NCI-H2171 treated with DMSO at 0.1 percent for 48 hours (cell line): ENCODE results near the gene SLC8A1.

Experiments used
- DNase-seq: peaks from one replicate; lab custom pipeline; 2025; lab: John Stamatoyannopoulos, UW

SLC8A1 gene

DNA sequence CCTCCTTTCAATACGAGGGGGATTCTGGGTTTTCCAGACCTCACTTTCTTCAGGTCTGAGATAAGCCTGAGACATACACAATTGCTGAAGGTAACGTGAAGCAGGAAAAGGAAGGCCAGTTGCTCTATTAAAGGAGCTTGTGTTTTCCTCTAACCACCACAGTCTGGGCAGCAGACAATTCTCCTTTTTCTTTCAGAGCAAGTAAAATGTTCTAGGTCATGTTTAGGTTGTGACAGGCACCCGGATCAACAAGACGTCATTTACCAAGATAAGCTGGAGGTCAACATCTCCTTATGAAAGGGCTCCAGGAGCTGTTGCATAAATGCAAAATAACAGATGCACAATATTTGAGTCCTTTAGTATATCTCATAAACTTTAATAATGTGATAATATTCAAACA is 148.1 kb downstream of the SLC8A1 start:
- DNase-seq, result no peak

DNA sequence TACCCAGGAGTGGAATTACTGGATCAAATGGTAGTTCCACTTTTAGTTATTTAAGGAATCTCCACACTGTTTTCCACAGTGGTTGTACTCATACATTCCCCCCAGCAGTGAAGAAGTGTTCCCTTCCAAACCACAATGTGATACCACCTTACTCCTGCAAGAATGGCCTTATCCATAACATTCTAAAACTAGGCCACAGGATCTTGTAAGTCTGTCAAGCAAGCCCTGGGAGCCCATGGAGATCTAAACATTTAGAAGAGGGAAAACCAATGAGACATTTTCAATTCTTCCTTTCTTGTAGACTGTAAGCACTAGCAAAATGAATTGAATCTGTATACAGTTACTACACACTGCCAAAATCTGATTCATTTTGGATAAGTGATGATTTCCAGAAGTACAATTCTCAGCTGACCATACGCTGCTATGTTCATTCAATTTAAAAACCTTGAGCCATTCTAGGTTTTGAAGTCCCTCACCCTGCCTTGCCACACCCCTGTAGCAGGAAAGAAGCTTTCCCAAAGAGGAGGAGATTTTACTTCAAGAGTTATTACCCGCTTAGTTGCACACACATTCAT is 149.1 kb downstream of the SLC8A1 start:
- DNase-seq, result no peak

DNA sequence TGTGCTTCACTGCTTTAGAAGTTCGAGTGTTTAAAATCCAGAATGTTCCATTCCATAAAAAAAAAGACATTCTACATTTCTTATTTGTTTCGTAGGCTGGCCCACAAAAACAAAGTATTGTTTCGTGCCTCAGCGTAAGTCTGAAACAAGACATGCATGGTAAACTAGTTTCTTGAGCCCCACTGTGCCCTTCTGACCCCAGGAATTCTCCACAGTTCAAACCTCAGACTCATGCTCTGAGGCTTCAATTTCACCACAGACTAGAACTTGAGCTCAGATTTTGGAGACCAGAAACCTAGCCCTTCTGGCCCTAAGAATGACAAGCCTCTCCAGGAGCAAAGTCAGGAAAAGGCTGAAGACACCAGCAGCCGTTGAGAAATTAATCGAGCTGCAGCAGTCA is 151.5 kb downstream of the SLC8A1 start:
- DNase-seq, result no peak

DNA sequence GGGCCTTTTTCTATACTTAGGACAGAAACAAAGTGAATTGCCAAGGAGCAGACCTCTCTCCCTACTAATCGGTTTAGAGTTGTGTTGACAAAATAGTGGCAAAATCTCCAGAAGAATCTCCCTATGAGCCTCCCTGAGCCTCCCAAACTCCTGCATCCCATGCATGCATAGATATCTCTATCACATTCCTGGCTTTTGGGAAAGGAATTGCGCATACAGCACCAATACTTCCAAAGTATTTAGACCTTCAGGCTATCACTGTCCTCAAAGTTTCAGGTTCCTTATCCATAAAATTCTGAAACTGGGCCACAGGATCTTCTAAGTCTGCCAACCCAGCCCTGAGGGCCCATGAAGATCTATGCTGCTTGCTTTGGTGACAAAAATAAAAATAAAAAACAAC is 152.1 kb downstream of the SLC8A1 start:
- DNase-seq, result no peak

DNA sequence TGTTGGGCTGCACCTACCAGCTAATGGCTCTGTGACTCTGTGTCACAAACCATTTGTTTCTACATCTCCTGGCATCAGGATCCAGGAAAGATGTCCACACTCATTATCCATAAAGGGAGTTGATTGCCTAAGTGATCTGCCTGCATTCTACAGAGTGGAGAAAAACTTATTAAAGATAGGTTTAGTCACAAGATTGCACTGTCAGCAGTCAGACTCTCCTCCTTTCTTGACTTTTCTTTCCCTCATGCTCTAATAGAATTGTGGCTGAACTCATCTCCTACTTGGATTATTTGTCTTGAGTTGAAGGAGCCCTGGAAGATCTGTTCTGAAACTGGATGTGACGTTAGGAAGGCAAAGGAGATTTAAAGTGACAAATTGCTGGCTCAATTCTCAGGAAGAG is 152.7 kb downstream of the SLC8A1 start:
- no peak for DNase-seq

DNA sequence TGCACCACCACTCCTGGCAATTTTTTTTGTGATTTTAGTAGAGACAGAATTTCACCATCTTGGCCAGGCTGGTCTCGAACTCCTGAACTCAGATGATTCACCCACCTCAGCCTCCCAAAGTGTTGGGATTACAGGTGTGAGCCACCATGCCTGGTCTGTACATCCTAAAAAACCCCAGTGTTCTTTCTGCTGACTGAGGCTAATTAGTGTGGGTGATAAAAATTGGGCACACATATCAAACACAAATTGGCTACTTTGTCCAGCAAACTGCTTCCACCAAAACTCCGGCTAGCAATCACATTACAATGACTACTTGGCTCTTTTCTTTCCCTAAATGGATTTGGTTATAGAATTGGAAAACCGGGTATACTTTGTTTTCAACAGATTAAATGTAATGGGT is 153.9 kb downstream of the SLC8A1 start:
- DNase-seq, result no peak

DNA sequence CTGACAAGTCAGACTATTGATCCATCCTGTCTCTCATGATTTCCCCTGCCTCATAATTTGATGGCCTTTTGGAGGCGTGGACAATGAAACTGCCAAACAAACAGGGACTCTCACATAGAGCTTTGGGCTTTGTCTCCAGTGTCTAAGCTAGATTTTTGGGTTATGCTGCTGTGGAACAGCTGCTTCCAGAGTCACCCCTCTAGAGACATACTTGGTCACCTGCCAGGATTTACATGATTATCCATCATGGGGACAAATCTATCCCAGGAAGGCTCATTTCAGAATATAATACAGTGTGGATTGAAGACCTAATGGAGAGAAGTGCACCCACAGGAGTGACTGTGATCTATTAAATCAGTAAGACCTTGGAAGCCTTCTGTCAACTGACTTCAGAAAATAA is 159.6 kb downstream of the SLC8A1 start:
- DNase-seq, result no peak

DNA sequence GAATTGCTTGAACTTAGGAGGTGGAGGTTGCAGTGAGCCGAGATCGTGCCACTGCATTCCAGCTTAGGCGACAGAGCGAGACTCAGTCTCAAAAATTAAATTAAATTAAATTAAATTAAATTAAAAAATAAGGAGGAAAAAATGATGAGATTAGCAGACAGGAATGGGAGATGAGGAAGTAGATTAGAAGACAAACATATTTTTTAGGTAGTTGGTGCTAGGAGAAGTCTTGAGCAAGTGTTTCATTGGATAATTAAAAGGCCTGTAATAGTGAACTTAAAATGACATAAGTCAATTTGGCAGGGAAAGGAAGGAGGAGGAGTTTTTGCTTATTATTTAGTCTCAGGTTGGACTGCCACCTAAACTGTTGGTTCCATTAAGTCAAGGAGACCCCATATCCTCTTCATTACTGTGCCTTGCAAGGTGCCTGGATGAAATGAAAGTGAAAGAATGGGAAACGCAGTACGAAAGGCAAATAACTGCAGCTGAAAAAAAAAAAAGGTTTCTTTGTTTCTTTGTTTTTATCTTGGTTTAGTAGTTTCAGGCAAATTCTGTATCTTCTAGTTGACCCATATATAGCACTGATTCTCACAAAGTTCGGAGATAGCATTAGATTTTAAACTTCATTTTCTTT is 162.0 kb downstream of the SLC8A1 start:
- DNase-seq, result no peak

DNA sequence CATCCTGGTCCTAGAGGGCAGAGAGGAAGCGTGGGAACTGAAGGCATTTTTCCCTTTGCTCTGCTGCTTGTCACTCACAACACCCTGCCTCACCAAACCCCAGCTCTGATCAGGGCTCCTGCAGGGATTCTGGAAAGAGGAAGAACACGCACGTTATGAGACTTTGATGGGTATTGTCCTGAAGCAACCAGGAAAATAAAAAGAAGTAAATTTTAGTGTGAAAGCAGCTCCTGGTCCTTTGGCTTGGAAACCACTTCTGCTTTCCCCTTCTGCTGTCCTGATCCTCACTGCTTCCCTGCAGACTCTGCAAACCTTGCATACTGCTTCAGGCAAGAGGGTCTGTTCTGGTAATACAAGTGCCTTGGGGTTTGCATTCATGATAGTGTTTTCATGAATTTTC is 164.1 kb downstream of the SLC8A1 start:
- DNase-seq, result no peak

DNA sequence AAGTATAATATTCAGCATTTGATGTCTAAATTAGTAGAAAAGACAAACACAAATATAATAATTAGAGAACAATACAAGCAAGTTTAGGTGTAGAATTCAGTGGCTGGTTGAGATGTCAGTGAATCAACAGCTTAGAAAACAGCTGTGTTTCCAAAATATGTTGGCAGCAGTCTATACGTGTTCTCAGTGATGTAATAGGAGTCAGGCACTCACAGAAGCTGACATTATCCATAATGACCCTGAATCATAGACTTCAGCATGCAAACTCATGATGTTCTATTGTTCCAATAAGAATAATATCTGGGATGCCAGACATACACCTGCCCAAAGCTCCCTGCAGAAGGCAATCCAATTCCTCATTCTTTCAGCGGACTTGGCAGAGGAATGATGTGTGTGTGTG is 164.7 kb downstream of the SLC8A1 start:
- DNase-seq, result no peak

DNA sequence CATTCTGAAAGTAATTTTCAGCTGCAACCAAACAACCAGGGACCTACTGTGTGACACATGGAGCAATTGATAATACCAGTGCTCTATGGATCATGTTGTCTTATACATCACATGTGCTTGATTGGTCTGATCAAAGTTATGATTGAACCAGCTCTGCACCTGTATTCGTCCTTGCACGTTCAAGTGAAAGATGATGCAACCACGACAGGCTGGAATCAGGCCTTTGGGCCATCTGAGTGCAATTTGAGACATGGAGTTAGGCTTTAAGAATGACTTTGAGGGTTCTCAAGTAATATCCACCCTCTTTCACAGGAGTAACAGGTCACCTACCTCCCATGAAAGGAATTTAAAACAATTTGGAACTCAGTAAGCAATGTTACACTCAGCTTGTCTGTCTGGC is 165.2 kb downstream of the SLC8A1 start:
- no peak for DNase-seq

DNA sequence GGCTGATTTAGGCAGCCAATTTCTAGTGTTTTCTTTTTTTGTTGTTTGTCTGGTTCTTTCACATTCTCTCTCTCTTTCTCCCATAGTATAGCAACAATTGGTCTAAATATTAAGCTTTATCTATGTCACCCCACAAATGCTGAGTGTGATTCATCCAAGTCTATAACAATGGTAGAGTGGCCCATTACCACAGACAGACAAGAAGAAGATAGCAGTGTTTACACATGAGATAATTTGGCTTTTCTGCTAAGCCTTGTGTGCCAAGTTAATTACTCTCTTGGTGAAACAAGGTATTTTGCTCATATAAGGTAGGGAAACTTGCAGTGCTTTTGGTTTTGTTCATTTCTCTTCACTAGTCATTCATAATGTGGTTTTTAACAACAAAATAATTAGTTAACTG is 166.5 kb downstream of the SLC8A1 start:
- DNase-seq, result no peak

DNA sequence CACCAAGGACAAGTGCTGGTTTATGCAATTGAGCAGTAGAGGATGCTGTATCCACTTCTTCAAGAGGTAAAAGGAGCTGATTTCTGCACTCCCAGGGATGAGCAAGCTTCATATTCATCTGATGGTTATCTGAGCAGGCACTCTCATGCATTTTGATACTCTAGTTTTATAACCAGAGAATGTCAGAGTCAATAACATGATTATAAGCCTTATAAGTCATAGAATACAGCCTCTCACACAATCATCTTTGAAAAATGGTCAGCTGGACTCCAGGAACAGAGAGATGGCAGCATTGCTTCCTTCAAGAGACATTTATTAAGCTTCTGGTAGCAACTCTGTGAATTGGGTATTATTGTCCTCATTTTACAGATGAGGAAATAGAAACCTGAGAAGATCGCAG is 167.1 kb downstream of the SLC8A1 start:
- no peak for DNase-seq

DNA sequence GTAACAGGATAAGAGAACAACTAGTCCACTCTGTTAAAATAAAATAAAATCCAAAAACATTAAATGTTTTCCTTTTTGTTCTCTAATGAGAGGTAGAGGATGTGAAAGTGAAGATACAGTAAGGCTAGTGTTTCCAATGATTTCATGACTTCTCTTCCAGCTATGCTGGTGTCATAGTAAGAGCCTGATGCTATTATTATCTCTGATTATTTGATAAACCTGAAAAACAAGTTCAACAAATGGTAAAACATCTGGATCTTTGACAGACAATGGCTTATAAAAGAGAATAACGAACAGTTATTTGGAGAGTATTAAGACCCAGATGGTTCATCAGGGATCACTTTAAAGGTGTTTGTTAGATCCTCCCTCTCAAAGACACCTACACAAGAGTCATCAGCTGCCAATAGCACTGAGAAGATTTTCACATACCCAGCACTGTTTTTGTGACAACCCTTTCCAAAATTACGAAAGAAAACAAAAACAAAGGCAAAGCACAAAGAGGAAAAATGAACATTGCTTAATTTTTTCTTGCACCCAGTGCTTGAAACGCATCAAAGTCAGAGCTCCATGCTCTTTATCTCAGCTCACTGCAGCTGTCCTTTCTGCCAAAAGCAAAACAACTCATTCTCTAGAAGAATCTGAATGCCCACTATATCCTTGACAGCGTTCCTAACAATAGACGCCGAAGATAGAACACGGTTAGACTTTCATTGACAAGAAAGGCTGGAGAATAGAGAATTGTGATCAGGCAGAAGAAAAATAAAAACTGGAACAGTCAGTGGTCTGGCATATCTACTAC is 168.6 kb downstream of the SLC8A1 start:
- DNase-seq, result no peak

DNA sequence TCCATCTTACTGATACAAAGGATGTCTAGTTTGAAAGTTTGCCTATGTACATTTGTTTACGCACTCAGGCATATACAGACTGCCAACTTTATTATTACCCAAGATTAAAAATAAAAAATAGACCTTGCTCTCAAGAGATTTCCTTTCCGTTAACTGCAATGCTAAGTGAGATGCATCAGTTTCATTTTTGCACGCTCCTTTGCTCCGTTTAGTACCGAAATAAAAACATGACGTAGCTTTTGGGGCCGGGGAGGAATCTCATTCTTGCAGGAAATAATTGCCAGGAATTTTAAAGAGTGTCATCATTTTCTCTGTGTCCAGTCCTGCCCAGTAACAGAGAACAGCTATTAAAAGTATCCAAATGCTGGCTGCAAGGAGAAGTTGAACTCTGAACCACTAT is 169.5 kb downstream of the SLC8A1 start:
- no peak for DNase-seq

DNA sequence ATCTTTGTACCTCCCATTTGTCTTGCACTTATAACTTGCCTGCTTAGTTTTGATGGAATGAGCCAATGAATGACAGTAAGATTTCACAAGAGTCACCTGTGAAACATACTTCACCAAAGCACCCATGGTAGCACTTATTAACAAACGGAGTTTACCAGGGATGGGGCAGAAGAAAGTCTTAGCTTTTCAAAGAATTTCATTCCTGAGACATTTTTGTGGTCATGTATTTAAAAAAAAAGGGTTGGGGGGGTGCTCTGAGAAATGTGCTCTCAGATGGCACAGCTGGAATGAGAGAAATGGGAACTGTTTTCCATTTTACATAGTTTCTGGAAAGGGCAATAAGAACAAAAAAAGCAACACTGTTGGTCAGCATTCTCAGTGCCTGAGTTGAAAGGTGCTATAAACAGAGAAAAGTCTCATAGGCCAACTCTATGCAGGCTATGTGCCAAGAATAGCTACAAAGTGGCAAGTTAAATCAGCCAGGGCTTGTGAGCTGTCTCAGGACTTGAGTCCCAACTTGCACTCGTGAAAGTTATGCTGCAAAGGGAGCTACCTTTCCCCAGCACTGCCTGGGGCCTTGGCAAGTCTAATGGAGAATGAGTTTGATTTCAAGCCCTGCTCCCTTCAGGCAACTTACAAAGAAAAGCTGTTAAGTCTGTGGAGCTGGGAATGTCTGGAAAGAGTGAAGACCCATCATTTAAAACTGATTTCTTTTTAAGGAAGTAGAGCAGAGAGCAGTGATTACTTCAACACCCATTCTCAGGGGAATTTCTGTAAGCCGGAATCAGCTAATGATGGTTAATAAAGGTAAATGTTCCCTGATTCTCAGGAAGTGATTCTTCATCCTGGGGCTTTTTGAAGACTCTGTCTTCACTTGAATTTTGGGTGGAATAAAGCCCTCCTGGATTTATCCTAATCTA is 170.6 kb downstream of the SLC8A1 start:
- no peak for DNase-seq

DNA sequence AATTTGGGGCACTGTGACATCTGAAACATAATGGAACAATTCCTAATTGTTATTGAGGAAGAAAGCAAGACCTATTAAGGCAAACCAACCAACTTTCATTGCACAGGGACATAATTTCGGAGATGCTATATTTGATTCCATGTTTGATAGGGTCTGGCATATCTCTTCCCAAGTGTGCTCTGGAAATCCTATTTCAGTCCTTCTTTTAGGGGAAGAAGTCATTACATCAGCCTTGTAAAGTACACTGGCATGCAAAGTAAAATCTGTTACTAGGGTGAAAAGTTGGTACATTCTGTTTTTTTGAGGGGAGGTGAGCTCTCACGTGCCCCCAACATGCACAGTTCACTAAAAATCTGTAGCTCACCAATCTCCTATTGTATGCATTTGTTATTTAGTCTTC is 172.4 kb downstream of the SLC8A1 start:
- DNase-seq, result no peak

DNA sequence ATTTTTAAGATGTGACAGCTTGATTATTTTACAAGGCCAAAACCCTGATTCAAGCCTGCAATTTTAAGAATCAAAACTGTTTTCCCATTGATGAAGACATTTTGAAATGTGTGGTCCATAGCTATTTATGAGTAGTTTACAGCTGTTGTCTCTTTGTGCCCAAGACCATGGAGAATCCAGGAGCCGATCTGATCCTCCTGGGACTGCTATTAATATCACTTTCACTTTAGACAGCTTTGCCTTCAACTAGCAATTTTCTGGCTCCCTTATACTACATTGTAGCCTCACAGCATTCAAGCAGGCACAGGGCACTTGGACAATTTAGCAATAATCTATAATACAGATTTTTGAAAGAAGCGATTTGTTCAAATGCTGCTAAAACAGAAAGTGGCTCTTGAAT is 172.9 kb downstream of the SLC8A1 start:
- no peak for DNase-seq

DNA sequence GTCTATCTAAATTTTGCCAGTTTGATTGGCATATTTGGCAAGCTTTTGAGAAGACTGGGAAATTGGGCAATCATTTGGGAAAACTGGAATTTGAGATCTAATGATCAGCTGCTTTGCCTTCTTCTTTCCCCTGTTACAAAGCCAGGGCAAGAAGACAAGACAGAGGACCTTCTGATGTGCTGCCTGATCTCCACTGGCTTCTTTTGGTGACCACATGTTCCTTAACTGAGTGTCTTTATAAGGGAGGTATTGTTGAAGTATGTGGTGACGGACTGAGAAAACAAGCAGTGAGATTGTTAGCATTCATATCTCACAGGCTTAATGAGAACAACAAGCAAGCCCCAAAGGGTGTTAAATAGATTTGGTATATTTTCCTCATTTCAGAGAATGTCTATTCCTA is 175.8 kb downstream of the SLC8A1 start:
- no peak for DNase-seq

DNA sequence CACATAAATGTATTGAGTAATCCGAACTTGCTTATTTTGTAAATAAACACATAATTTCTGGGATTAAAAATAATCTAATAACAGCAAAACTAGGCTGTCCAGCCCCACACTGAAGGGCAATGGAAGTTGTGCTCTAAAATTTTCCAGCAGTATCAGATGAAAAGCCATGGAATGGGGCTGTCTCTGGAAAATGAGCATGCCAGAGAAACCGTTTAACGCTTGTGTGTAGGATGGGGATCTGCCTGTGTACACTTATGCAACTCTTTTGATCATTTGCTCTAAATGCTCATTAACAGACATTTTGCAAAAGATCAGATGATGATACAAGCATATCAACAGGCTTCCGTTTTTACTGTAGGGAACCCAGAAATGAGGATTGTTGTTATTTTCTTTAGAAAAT is 177.6 kb downstream of the SLC8A1 start:
- DNase-seq, result no peak

DNA sequence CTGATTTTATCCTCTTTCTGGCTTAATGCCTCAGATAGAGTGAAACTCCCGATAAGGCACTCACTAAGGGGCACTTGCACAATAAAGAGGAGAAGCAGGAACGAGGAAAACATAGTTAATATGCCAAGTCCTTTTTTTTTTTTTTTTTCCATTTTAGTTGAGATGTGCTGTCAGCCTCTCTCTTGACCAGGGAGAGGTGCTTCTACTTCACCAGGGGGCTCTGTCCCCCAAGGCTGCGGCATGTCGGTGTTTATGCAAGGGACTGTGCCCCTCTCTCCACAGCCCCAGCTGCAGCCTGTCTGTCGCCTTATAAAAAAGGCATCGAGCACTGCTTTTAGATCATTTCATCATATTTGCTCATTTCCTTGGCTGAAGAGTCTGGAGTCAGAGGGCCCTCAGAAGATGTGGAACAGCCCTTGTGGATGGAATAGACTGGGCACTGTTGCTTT is 178.1 kb downstream of the SLC8A1 start:
- DNase-seq, result no peak

DNA sequence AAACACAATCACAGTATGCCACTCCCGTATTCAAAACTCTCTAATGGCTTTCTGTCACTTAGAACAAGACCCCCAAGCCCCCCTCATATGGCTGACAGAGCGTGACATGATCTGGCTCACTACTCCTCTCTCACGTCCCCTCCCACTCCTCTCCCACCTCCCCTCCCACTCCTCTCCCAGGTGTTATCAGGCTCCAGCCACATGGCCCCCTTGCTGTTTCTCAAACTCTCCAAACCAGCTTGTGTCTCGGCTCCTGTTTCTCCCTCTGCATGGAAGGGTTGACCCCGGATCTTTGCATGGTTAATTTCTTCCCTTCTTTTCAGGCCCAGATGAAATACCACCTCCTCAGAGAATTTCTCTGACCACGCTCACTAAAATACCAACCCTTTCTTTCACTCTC is 180.8 kb downstream of the SLC8A1 start:
- DNase-seq, result no peak
